ENCODE measurements around the gene BCOR.

Gene BCOR

GRCh38 chrX:40130207-40130606 is 32.4 kb upstream of the BCOR start:
- Histone ChIP-seq H3F3A (ENCODE audit: low read depth) (no peaks in the 10 kb centered on the region), H3K9ac (ENCODE audit: low read depth, low read length, poor library complexity, severe bottlenecking) (no peak overlapping the region), H3K36me3 (ENCODE audit: insufficient read depth, low read length) (no peaks in the 10 kb centered on the region), H3K4me1 (ENCODE audit: insufficient read depth, low read length, poor library complexity, severe bottlenecking) (peaks cover 18% of the 10 kb centered on the region), H3K9me3 (ENCODE audit: insufficient read depth, low read depth, low read length) (no peaks in the 10 kb centered on the region), H4K20me1 (ENCODE audit: insufficient read depth, low read length, poor library complexity, severe bottlenecking) (no peaks in the 10 kb centered on the region), H3K27me3 (ENCODE audit: insufficient read depth, low read length, poor library complexity, severe bottlenecking) (no peaks in the 10 kb centered on the region), H3K9me2 (replicated peaks; ENCODE audit: low read depth, low read length) (no peaks in the 10 kb centered on the region), H2AFZ (ENCODE audit: low read length) (no peak overlapping the region), H3K79me2 (ENCODE audit: insufficient read depth, low read length) (peaks cover 66% of the 10 kb centered on the region), H3K4me2 (ENCODE audit: low read depth, low read length, poor library complexity, severe bottlenecking) (no peak overlapping the region), H3K4me3 (ENCODE audit: low read length, poor library complexity, severe bottlenecking) (no peak overlapping the region)
- TF ChIP-seq CTCF (conservative IDR thresholded peaks at IDR 0.05; ENCODE audit: low read length) (no peak), EZH2phosphoT487 (IDR thresholded peaks at IDR 0.05; ENCODE audit: borderline replicate concordance) (no peak)

DNA sequence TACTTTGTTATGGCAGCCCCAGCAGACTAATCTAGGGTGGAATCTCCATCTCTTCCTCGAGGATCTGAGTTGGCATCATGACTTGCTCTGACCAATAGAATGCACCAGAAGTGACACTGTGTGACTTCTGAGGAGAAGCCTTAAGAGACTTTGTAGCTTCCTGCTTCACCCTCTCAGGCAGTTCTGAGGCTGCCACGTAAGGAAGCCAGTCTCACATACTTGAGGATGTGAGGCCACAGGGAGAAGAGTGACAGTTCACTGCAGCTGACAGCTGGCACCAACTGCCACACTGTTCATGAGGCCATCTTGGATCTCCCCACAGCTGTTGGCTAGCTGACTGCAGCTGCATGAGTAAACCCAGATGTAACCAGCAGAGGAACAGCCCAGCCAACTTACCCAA is 29.3 kb upstream of the BCOR start:
- peaks cover 20% of the 10 kb centered on the region for H3K4me1 ChIP-seq (ENCODE audit: insufficient read depth, low read length, poor library complexity, severe bottlenecking)
- H3K27me3 ChIP-seq (ENCODE audit: insufficient read depth, low read length, poor library complexity, severe bottlenecking): no peaks in the 10 kb centered on the region
- peaks cover 68% of the 10 kb centered on the region for H3K79me2 ChIP-seq (ENCODE audit: insufficient read depth, low read length)
- peak overlapping the region; percentile 54 for H3K9ac ChIP-seq (ENCODE audit: low read depth, low read length, poor library complexity, severe bottlenecking)
- no peaks in the 10 kb centered on the region for H3K36me3 ChIP-seq (ENCODE audit: insufficient read depth, low read length)
- H4K20me1 ChIP-seq (ENCODE audit: insufficient read depth, low read length, poor library complexity, severe bottlenecking): no peaks in the 10 kb centered on the region
- H3F3A ChIP-seq (ENCODE audit: low read depth): no peaks in the 10 kb centered on the region
- no peak for TF ChIP-seq CTCF (conservative IDR thresholded peaks at IDR 0.05; ENCODE audit: low read length)
- H3K9me3 ChIP-seq (ENCODE audit: insufficient read depth, low read depth, low read length): no peaks in the 10 kb centered on the region
- peak overlapping the region; percentile 64 for H3K4me2 ChIP-seq (ENCODE audit: low read depth, low read length, poor library complexity, severe bottlenecking)
- peak overlapping the region; percentile 9 for H3K4me3 ChIP-seq (ENCODE audit: low read length, poor library complexity, severe bottlenecking)
- no peak overlapping the region for H2AFZ ChIP-seq (ENCODE audit: low read length)
- H3K9me2 ChIP-seq (replicated peaks; ENCODE audit: low read depth, low read length): no peaks in the 10 kb centered on the region

DNA sequence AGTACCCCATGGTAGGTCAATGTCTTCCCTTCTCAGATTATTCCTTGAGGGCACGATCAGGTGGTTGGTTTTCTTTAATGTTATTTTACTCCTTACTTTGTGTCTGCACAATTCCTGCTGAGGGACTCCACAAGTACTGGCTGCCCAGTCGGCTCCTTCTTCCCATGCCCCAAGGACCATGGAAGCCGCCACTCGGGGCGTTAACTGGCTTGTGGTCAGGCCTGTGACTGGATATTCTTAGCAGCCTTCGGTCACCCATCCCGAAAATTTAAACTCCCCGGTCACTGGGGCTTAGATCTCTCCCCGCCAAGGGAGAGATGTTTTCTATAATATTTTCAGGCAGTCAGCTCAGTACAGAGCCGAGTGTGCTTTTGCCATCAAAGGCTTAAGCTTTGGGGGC is 24.7 kb upstream of the BCOR start:
- Histone ChIP-seq H3K36me3 (ENCODE audit: insufficient read depth, low read length) (no peaks in the 10 kb centered on the region), H2AFZ (ENCODE audit: low read length) (no peak overlapping the region), H3K9me2 (replicated peaks; ENCODE audit: low read depth, low read length) (no peaks in the 10 kb centered on the region), H3K79me2 (ENCODE audit: insufficient read depth, low read length) (peaks cover 65% of the 10 kb centered on the region), H3F3A (ENCODE audit: low read depth) (no peaks in the 10 kb centered on the region), H3K27me3 (ENCODE audit: insufficient read depth, low read length, poor library complexity, severe bottlenecking) (no peaks in the 10 kb centered on the region), H3K9me3 (ENCODE audit: insufficient read depth, low read depth, low read length) (no peaks in the 10 kb centered on the region), H3K9ac (ENCODE audit: low read depth, low read length, poor library complexity, severe bottlenecking) (no peak overlapping the region), H3K4me2 (ENCODE audit: low read depth, low read length, poor library complexity, severe bottlenecking) (no peak overlapping the region), H3K4me3 (ENCODE audit: low read length, poor library complexity, severe bottlenecking) (no peak overlapping the region), H3K4me1 (ENCODE audit: insufficient read depth, low read length, poor library complexity, severe bottlenecking) (peaks cover 37% of the 10 kb centered on the region), H4K20me1 (ENCODE audit: insufficient read depth, low read length, poor library complexity, severe bottlenecking) (no peaks in the 10 kb centered on the region)
- TF ChIP-seq EZH2phosphoT487 (IDR thresholded peaks at IDR 0.05; ENCODE audit: borderline replicate concordance) (no peak), CTCF (conservative IDR thresholded peaks at IDR 0.05; ENCODE audit: low read length) (no peak)
